HG02938 (cell line): ENCODE measurements around the gene CLCN3.
"Not testable (repeated sequence)": the region's sequence is repeated elsewhere in the genome, so short reads cannot be mapped to it uniquely, and the experiment has no call there.

ENCODE experiments used
- ATAC-seq: cut with Tn5 transposase; IDR thresholded peaks from one replicate; pipeline ENCODE4 v1.9.1; 2021; ENCODE audit warnings: mild to moderate bottlenecking, moderate library complexity; ENCODE audit not compliant: unreplicated experiment

CLCN3 gene

DNA sequence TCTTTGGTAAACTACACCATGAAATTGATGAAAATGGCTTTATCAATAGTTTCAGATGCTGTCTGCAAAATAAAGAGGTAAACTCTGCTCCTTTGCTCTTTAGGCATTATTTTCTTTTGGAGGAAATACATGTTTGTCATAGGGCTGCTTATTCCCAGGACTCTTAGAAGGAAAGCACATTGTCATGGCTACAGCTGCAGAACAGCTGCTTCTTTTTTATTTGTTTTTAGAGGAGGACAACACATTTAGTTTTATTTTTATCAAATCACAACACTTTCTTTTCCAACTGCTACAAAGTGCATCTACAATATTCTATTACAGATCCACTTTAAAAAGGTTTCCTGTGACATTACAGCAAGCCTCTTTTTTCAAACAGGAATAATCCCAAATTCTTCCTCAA lies 150.0 kb downstream of the CLCN3 start:
- no peak for ATAC-seq

- ATAC-seq: not testable (repeated sequence)
Measured at GRCh38 chr4:169771556-169772080, 151.2 kb downstream of the CLCN3 start.
